ENCODE results near the gene RASA1.

The RASA1 gene

DNA sequence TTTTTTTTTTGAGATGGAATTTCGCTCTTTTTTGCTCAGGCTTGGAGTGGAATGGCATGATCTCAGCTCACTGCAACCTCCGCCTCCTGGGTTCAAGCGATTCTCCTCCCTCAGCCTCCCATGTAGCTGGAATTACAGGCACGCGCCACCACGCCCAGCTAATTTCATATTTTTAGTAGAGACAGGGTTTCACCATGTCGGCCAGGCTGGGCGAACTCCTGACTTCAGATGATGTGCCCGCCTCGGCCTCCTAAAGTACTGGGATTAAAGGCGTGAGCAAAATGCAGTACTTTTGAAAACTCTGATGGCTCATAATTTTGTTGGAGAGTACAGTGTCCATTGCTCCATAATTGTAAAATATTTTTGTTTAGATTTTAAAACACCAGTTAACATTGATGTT, 92.4 kb downstream of the RASA1 start:
- Mint-ChIP-seq H3K9me3 (no peaks in the 10 kb centered on the region), H3K4me1 (peaks cover 19% of the 10 kb centered on the region), H3K36me3 (peaks cover 39% of the 10 kb centered on the region), H3K27me3 (no peaks in the 10 kb centered on the region), H3K27ac (no peak overlapping the region), H3K4me3 (no peak overlapping the region)
- DNase-seq: no peak
- CTCF ChIA-PET: no interaction called here

DNA sequence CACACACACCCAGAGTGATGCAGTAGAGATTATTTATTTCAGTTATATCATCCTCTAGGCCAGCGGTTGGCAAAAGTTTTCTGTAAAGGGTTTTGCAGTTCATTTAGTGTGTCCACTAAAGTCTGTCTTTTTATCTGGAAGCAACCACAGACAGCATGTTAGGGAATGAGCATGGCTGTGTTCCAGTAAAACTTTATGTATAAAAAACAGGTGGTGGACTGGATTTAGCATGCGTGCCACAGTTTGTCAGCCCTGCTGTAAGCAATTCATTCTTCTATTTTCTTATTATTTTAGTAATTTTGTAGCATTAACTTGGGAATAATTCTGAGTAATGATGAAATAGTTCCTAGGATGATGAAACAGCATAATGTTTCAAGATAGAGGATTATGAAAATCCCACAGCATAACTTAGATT, 93.4 kb downstream of the RASA1 start:
- H3K36me3 Mint-ChIP-seq: peaks cover 35% of the 10 kb centered on the region
- peaks cover 19% of the 10 kb centered on the region for H3K4me1 Mint-ChIP-seq
- H3K27ac Mint-ChIP-seq: no peak overlapping the region
- H3K27me3 Mint-ChIP-seq: no peaks in the 10 kb centered on the region
- CTCF ChIA-PET: no interaction called here
- no peaks in the 10 kb centered on the region for H3K9me3 Mint-ChIP-seq
- DNase-seq: no peak
- H3K4me3 Mint-ChIP-seq: no peak overlapping the region

DNA sequence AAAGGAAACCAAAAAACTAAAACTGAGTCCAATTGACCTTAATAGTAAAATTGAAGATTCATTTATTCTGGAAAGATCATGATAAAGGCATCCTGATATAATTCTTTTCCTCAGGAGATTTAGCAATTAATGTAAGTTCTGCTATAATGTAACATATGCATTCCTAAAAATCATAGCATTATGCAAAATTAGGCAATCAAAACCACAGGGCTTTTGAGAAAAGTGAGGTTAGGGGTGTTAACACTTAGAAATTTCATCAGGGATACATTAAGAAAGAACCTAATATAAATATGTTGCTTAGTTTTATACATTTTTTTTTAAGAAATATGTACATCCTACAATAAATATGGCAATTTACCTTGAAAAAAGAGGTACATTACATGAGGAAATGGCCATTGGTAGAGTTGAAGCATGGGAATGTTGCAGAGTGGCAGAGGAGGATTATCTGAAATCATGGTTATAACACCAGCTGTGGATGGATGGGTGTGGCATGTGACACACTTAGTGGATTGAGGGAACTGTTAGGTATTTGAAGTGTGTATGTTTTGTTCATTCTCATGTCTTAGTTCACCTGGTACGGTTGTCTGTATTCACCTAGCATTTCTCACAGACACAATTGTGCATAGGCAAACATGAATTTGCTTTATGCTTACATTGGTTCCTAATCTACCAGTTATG, 94.0 kb downstream of the RASA1 start:
- CTCF ChIA-PET: interaction anchor here (0.5 kb wide), 1 partner anchor 34 kb away, joined by 3 read pairs; no protein-coding TSS in a partner anchor
- no peak overlapping the region for H3K4me3 Mint-ChIP-seq
- H3K27me3 Mint-ChIP-seq: no peaks in the 10 kb centered on the region
- peaks cover 19% of the 10 kb centered on the region for H3K4me1 Mint-ChIP-seq
- no peaks in the 10 kb centered on the region for H3K9me3 Mint-ChIP-seq
- H3K27ac Mint-ChIP-seq: no peak overlapping the region
- H3K36me3 Mint-ChIP-seq: peaks cover 39% of the 10 kb centered on the region
- DNase-seq: no peak

DNA sequence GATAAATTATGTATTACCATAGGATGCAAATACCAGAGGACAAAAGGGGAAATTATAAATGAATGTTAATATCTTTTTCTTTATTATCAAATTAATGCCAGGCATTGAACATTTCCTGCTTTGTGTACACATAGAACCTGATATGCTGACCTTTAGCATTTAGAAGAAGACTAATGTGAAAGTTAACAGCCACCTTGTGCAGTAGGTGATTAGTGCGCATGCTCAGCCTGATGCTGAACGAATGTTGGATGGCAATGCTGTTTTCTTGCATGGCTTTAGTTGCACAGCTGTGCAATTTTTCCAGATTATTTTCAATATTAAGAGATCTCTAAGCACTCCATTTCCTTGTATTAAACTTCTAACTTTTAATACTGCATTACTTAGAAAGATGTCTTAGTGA, 99.6 kb downstream of the RASA1 start:
- Mint-ChIP-seq H3K4me1 (peaks cover 10% of the 10 kb centered on the region), H3K27me3 (no peaks in the 10 kb centered on the region), H3K4me3 (no peak overlapping the region), H3K36me3 (peaks cover 27% of the 10 kb centered on the region), H3K27ac (no peak overlapping the region), H3K9me3 (no peaks in the 10 kb centered on the region)
- no peak for DNase-seq
- CTCF ChIA-PET: no interaction called here

DNA sequence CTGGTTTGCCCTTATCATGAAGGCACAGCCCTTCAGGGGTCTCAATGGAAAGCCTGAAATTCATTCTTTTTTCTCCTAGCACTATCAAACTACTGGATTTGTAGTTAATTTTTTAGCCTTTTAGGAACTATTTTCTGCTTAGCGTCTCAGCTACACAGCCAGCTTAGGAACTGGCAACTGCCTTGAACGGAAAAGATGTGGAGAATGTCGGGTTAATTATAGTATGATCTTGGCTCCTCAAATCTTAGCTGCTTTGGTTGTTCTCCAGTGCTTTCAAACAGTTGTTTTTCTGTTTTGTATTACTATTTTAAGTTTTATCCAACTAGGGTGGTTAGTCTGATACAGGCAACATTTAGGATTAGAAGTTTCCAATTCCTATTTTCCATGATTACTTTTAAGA, 100.9 kb downstream of the RASA1 start:
- Mint-ChIP-seq H3K4me1 (peaks cover 8% of the 10 kb centered on the region), H3K4me3 (no peak overlapping the region), H3K36me3 (peaks cover 30% of the 10 kb centered on the region), H3K27me3 (no peaks in the 10 kb centered on the region), H3K9me3 (no peaks in the 10 kb centered on the region), H3K27ac (no peak overlapping the region)
- CTCF ChIA-PET: no interaction called here
- no peak for DNase-seq

DNA sequence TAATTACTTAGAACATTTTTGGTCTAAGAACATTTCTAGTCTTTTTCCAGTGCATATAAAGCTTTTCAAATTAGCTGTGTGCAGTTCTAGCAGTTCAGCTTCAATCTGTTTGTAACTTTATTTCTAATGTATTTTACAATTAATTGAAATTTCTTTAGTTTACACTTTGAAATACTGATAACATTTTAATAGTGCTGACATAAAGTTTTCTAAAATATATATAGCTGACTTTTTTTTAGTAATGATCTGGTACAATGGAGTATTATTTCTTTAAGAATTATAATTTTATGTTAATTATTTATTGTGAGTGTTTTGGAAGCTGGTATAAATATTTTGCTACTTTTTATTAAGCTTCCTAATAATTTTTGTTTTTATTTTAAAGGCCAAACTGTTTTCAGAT, 101.7 kb downstream of the RASA1 start:
- peaks cover 29% of the 10 kb centered on the region for H3K36me3 Mint-ChIP-seq
- DNase-seq: no peak
- H3K4me3 Mint-ChIP-seq: no peak overlapping the region
- CTCF ChIA-PET: no interaction called here
- peaks cover 6% of the 10 kb centered on the region for H3K4me1 Mint-ChIP-seq
- H3K9me3 Mint-ChIP-seq: no peaks in the 10 kb centered on the region
- H3K27me3 Mint-ChIP-seq: no peaks in the 10 kb centered on the region
- no peak overlapping the region for H3K27ac Mint-ChIP-seq

DNA sequence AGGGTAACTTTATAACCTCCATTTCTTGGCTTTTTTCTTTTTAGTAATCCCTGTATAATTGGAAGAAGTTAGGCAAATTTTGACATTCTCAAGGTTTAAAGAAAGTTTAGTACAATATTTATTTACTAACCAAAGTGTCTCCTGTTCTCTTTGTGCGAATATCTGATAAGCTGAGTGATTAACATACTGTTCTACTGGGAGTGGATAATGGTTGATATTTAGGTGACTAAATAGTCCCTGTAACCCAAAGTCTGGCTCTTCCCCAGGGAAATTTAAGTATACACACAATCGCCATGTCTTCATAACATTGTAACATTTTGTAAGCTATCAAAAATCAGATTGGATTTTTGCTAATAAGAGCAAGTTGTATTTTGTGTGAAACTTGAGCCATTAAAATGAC, 105.0 kb downstream of the RASA1 start:
- Mint-ChIP-seq H3K27me3 (no peaks in the 10 kb centered on the region), H3K4me3 (no peak overlapping the region), H3K27ac (no peak overlapping the region), H3K4me1 (no peaks in the 10 kb centered on the region), H3K9me3 (no peaks in the 10 kb centered on the region), H3K36me3 (peaks cover 33% of the 10 kb centered on the region)
- DNase-seq: no peak
- CTCF ChIA-PET: interaction anchor here (1.1 kb wide), 1 partner anchor 13 kb away, joined by 4 read pairs; no protein-coding TSS in a partner anchor

DNA sequence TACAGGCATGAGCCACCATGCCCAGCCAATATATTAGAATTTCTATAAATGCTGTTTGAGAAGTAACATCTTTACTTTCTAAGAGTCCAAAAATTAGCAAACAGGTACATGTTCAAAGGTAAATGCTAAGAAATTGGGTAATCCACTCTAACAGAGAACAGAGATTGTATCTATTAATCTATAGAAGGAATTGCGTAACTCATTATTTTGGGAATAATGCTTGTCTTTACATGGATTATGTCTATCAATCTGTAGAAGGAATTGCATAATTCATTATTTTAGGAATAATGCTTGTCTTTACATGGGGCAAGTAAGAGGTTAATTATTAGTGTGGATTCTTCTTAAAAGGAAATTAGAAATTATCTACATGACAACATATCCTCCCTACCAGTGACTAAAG, 114.5 kb downstream of the RASA1 start:
- Mint-ChIP-seq H3K27ac (no peak overlapping the region), H3K4me3 (no peak overlapping the region), H3K4me1 (no peaks in the 10 kb centered on the region), H3K36me3 (peaks cover 36% of the 10 kb centered on the region), H3K9me3 (no peaks in the 10 kb centered on the region), H3K27me3 (no peaks in the 10 kb centered on the region)
- CTCF ChIA-PET: no interaction called here
- DNase-seq: no peak

DNA sequence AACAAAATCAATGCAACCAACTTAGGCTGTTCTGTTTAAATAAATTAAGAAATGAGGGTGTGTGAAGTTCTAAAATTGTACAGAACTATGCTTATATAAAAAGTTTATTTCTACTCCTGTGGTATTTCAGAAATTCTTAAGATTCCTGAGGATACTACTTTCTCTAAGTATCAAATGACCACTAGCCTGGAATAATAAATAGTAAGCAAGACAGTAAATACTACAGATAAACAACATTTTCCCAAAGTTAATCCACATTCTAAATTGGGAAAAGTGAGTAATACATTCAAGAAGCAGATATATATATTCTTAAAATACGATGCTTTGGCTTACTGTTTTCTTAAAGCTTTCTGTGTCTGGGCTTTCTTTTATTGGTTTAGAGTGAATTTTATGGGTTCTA, 115.5 kb downstream of the RASA1 start:
- DNase-seq: no peak

DNA sequence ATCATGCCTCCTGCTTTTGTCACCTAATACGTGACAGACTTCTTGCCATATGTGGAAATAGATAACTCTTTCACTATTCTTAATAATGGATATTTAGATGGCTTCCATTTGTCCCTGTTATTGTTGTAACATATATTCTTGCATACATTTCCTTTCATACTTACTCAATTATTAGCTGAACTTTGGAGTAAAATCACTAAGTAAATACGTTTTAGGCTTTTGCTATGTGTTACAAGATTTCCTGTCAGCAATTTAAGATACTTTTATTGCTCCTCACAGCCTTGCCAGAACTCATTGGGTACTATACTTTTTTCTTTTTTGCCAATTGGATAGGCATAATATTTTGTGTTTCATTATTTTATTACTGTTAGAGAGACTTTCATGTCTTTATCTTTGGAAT, 118.1 kb downstream of the RASA1 start:
- peaks cover 49% of the 10 kb centered on the region for H3K36me3 Mint-ChIP-seq
- H3K27ac Mint-ChIP-seq: no peak overlapping the region
- no peaks in the 10 kb centered on the region for H3K27me3 Mint-ChIP-seq
- CTCF ChIA-PET: interaction anchor here (1.1 to 1.3 kb wide), 2 partner anchors 13 to 15 kb away, joined by 4 to 6 read pairs; no protein-coding TSS in a partner anchor
- DNase-seq: no peak
- H3K4me3 Mint-ChIP-seq: no peak overlapping the region
- no peaks in the 10 kb centered on the region for H3K9me3 Mint-ChIP-seq
- no peaks in the 10 kb centered on the region for H3K4me1 Mint-ChIP-seq

More for the DNA sequence above, 115.5 kb downstream of the RASA1 start:
- Mint-ChIP-seq H3K9me3 (no peaks in the 10 kb centered on the region), H3K36me3 (peaks cover 40% of the 10 kb centered on the region), H3K4me3 (no peak overlapping the region), H3K27me3 (no peaks in the 10 kb centered on the region), H3K4me1 (no peaks in the 10 kb centered on the region), H3K27ac (no peak overlapping the region)
- CTCF ChIA-PET: no interaction called here

DNA sequence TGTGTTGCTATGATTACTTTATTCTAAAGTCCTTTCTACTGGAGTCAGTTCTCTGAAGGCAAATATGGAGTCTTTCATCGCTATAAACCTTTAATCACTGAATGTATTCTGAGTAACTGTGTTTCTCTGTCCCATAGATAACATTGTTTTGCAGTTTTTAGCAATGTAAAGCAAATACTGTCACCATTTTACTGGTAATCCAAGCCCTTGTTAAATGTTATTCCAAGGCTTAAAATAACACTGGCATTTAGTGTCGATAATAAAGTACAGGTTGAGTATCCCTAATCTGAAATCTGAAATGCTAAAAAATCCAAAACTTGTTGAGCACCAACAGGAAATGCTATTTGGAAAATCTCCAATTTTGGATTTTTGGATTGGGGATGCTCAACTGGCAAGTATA, 120.4 kb downstream of the RASA1 start:
- H3K4me1 Mint-ChIP-seq: no peaks in the 10 kb centered on the region
- DNase-seq: no peak
- no peak overlapping the region for H3K27ac Mint-ChIP-seq
- CTCF ChIA-PET: no interaction called here
- no peaks in the 10 kb centered on the region for H3K27me3 Mint-ChIP-seq
- H3K36me3 Mint-ChIP-seq: peaks cover 54% of the 10 kb centered on the region
- no peak overlapping the region for H3K4me3 Mint-ChIP-seq
- no peaks in the 10 kb centered on the region for H3K9me3 Mint-ChIP-seq

DNA sequence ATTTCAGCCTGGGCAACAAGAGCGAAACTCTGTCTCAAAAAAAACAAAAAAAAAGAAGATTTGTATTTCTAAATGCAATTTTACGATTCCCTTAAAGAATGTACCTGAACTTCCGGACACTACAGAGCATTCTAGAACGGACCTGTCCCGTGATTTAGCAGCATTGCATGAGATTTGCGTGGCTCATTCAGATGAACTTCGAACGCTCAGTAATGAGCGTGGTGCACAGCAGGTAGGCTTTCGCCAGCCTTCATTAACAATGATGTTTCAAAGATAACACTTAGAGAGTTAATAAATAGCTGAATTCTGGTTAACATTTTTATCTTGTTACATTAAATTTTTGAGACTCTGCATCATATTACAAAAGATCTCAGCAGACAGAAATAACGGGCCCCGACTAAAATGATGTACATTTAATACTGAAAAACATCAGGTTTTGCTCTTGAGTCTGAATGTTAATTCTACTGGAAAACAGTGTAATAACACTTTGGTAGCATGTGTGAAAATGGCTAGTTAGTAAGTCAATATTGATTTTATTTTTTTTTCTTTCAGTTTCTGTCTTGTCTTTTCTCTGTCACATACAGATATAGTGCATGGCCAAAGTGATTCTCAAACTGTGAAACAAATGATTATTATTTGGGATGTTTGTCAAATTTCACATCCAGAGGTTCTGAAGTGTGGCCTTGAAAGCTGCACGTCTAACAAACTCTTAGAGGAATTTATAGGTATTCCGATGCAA, 121.8 kb downstream of the RASA1 start:
- Mint-ChIP-seq H3K9me3 (no peaks in the 10 kb centered on the region), H3K36me3 (peaks cover 58% of the 10 kb centered on the region), H3K4me3 (no peak overlapping the region), H3K27me3 (no peaks in the 10 kb centered on the region), H3K27ac (no peak overlapping the region), H3K4me1 (no peaks in the 10 kb centered on the region)
- CTCF ChIA-PET: no interaction called here
- DNase-seq: no peak

DNA sequence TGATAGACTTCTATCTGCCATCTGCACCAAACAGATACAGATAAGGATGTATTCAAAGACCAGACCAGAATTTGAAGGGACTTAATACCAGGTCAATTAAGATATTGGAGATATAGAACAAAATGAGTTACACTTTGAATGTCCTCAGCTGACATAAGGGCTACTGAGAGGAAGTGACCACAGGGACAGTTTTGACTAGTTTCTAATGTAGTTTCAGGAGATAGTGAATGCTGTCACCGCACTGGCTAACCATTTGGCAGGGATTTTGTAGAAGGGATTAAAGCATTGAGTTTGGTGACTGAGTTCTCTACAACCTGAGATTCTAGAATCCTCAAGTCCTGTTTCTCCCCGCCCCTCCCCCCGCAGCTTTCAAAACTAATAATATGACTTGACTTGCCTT, 122.4 kb downstream of the RASA1 start:
- Mint-ChIP-seq H3K9me3 (no peaks in the 10 kb centered on the region), H3K27ac (no peak overlapping the region), H3K36me3 (peaks cover 64% of the 10 kb centered on the region), H3K27me3 (no peaks in the 10 kb centered on the region), H3K4me3 (no peak overlapping the region), H3K4me1 (no peaks in the 10 kb centered on the region)
- no peak for DNase-seq
- CTCF ChIA-PET: interaction anchor here (1.4 kb wide), 1 partner anchor 10 kb away, joined by 5 read pairs; no protein-coding TSS in a partner anchor

DNA sequence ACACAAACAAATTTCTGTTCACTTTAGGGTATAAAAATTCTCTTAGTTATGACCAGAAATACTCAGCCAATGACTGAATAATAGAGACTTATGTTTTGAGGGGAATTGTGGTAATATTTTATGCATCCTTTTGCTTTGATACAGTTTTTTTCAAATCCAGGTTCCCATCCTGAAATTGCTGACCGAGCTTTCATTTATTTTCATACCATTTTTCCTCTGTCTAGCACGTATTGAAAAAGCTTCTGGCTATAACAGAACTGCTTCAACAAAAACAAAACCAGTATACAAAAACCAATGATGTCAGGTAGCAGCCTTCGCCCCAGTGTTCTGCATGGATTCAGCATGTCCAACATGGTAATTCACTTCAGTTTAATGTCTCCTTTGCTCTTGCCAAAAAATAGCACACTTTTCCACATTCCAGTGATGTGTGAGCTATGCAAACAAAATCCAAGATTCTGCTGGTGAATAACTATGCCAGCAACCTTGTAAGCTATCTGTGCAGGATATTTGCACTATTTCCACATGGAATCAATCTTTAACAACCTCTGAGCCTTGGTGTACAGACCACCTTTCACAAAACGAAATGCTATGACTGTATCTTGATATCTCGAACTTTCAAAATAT, 123.0 kb downstream of the RASA1 start:
- H3K36me3 Mint-ChIP-seq: peaks cover 68% of the 10 kb centered on the region
- no peaks in the 10 kb centered on the region for H3K4me1 Mint-ChIP-seq

More for the DNA sequence above, 123.0 kb downstream of the RASA1 start:
- no peaks in the 10 kb centered on the region for H3K27me3 Mint-ChIP-seq
- H3K9me3 Mint-ChIP-seq: no peaks in the 10 kb centered on the region
- no peak overlapping the region for H3K4me3 Mint-ChIP-seq
- CTCF ChIA-PET: interaction anchor here (1.4 kb wide), 1 partner anchor 10 kb away, joined by 5 read pairs; no protein-coding TSS in a partner anchor
- no peak for DNase-seq
- H3K27ac Mint-ChIP-seq: no peak overlapping the region
